GM10266 (cell line): ENCODE measurements around the gene KLF9.
A peak's percentile ranks its signal among the peaks of the same experiment; 100 is the strongest.

ENCODE experiments used
- DNase-seq: peaks from one replicate; pipeline ENCODE4 v3.0.0; 2012; ENCODE audit errors: extremely low spot score
- CTCF ChIP-seq: IDR thresholded peaks from 2 replicates; pipeline ENCODE4 v1.5.1; 2012; ENCODE audit warnings: mild to moderate bottlenecking, low read depth; ENCODE audit not compliant: control insufficient read depth, insufficient read depth; ENCODE audit errors: missing control alignments

KLF9 gene

GRCh38 chr9:70355801-70356200, 58.7 kb downstream of the KLF9 start:
- no peak for DNase-seq
- no peak for TF ChIP-seq CTCF

DNA sequence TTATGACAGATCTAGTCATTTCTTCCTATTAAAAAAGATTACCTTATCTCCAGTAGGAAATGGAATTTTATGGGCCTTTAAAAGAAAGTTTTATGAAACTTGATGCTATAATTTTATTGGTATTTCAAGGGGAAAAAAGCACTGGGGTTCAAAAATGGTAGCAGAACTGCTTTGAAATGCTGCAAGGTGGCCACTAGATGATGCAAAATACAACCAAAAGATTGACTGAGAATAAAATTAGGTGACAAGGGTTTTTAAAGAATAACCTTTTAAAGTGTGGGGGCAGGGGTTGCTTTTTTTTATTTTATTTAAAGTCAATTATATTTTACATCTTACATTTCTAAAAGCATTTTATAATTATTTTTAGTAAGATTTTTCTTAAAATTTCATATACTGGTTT, 61.7 kb downstream of the KLF9 start:
- peak; percentile 46 for TF ChIP-seq CTCF
- no peak for DNase-seq

GRCh38 chr9:70352356-70352755, 62.1 kb downstream of the KLF9 start:
- TF ChIP-seq CTCF, result no peak
- no peak for DNase-seq

GRCh38 chr9:70347046-70347445, 67.4 kb downstream of the KLF9 start:
- no peak for TF ChIP-seq CTCF
- no peak for DNase-seq

GRCh38 chr9:70340572-70340971, 73.9 kb downstream of the KLF9 start:
- no peak for DNase-seq
- TF ChIP-seq CTCF, result peak; percentile 22
